Caco-2 (cell line): ENCODE measurements around the gene SOHLH1. TPM values are rescaled to one million over a fixed set of nuclear protein-coding genes. Genes with fewer than 3 reads are reported as not detected.
"Not testable (repeated sequence)": the region's sequence is repeated elsewhere in the genome, so short reads cannot be mapped to it uniquely, and the experiment has no call there.

Experiments used
- BruUV-seq: library from RNA; stranded (reverse); fragments of 400-500 nt; replicated peaks from 2 replicates; lab custom pipeline; 2021; lab: Mats Ljungman, UMichigan
- CTCF ChIA-PET: fragments of 300-600 bp; sonication (Branson Sonifier 250); formaldehyde crosslinking; loops from one replicate; lab custom pipeline; 2022; ENCODE audit warnings: antibody characterized with exemption; lab: Charles Lee
- POLR2A ChIA-PET: fragments of 300-600 bp; sonication (Branson Sonifier 250); formaldehyde crosslinking; loops from one replicate; lab custom pipeline; 2022; ENCODE audit warnings: antibody characterized with exemption; lab: Charles Lee
- DNase-seq, 2 experiments: peaks; one replicate each; pipeline versions ENCODE4 v3.0.0 to v3.0.0-alpha.2; 2020 to 2022
- H3K27me3 ChIP-seq: replicated peaks from 2 replicates; pipeline ENCODE4 v1.6.0; 2011; ENCODE audit warnings: low read length; ENCODE audit not compliant: control insufficient read depth, insufficient read depth
- H3K36me3 ChIP-seq: 2 replicates; pipeline ENCODE4 v1.5.1; 2011; ENCODE audit warnings: low read length; ENCODE audit not compliant: control insufficient read depth, insufficient read depth
- H3K4me1 ChIP-seq: fragments of 250-450 bp; sonication (Bioruptor Pico); 2 replicates; pipeline ENCODE4 v1.5.1; 2020; ENCODE audit warnings: mild to moderate bottlenecking
- H3K4me3 ChIP-seq: 2 replicates; pipeline ENCODE4 v1.5.1; 2011; ENCODE audit warnings: low read depth, mild to moderate bottlenecking, control low read depth, low read length
- H3K9me3 ChIP-seq: fragments of 250-450 bp; sonication (Bioruptor Pico); 2 replicates; pipeline ENCODE4 v1.5.1; 2020; ENCODE audit warnings: mild to moderate bottlenecking, moderate library complexity
- H3K27ac Mint-ChIP-seq: one replicate; pipeline ENCODE4 v1.8.0; 2022; ENCODE audit warnings: mixed read lengths; ENCODE audit not compliant: unreplicated experiment
- H3K27me3 Mint-ChIP-seq: one replicate; pipeline ENCODE4 v1.8.0; 2022; ENCODE audit warnings: mixed read lengths; ENCODE audit not compliant: insufficient read depth, unreplicated experiment
- H3K36me3 Mint-ChIP-seq: one replicate; pipeline ENCODE4 v1.8.0; 2022; ENCODE audit warnings: mild to moderate bottlenecking, mixed read lengths; ENCODE audit not compliant: insufficient read depth, unreplicated experiment
- H3K4me1 Mint-ChIP-seq: one replicate; pipeline ENCODE4 v1.8.0; 2022; ENCODE audit warnings: low read depth, mixed read lengths; ENCODE audit not compliant: unreplicated experiment
- H3K4me3 Mint-ChIP-seq: one replicate; pipeline ENCODE4 v1.8.0; 2022; ENCODE audit warnings: mild to moderate bottlenecking, moderate library complexity, mixed read lengths; ENCODE audit not compliant: unreplicated experiment
- H3K9me3 Mint-ChIP-seq: one replicate; pipeline ENCODE4 v1.8.0; 2022; ENCODE audit warnings: mixed read lengths; ENCODE audit not compliant: unreplicated experiment
- CTCF ChIP-seq, 2 experiments: fragments of 200-600 bp in 1 of 2; IDR thresholded peaks; 1 replicate in 1 of 2; 2 replicates in 1 of 2; pipeline versions ENCODE4 v1.5.1 to v1.8.0; 2011 to 2022; ENCODE audit warnings: antibody characterized with exemption in 1 of 2, control low read depth in 1 of 2, inconsistent platforms in 1 of 2, low read depth in 1 of 2, low read length in 1 of 2, mild to moderate bottlenecking in 1 of 2, moderate library complexity in 1 of 2; ENCODE audit not compliant: insufficient read depth in 1 of 2, severe bottlenecking in 1 of 2, unreplicated experiment in 1 of 2
- intact Hi-C: fragments of 100-400 bp; cut with micrococcal nuclease; formaldehyde crosslinking; loops from one replicate; pipeline ENCODE4 v1.10.0; 2022; ENCODE audit not compliant: unreplicated experiment
- total RNA-seq: library from RNA; stranded (reverse); gene quantifications from 2 replicates; pipeline ENCODE4 v1.2.3, GENCODE V29; 2022

SOHLH1 gene
- total RNA-seq, 1 experiment from 2014 or later: 44.9 TPM

GRCh38 chr9:135673941-135674340 lies 25.3 kb downstream of the SOHLH1 start:
- Mint-ChIP-seq H3K27ac (no peak overlapping the region), H3K36me3 (no peaks in the 10 kb centered on the region), H3K4me1 (no peaks in the 10 kb centered on the region), H3K27me3 (no peaks in the 10 kb centered on the region), H3K4me3 (no peak overlapping the region), H3K9me3 (peaks cover 3% of the 10 kb centered on the region)
- no peaks in the 10 kb centered on the region for H3K4me1 ChIP-seq
- intact Hi-C loops: no loop called here
- CTCF ChIA-PET: interaction anchor here (0.6 kb wide), 1 partner anchor 674 kb away, joined by 3 read pairs; no protein-coding TSS in a partner anchor
- no peaks in the 10 kb centered on the region for H3K27me3 ChIP-seq
- H3K9me3 ChIP-seq: no peaks in the 10 kb centered on the region
- no peak for TF ChIP-seq CTCF (IDR thresholded peaks at IDR 0.05; ENCODE audit: insufficient read depth in 1 of 2, low read depth in 1 of 2, low read length in 1 of 2, severe bottlenecking in 1 of 2, unreplicated experiment in 1 of 2)
- BruUV-seq: no TSS peak
- no peak for DNase-seq
- H3K36me3 ChIP-seq: no peaks in the 10 kb centered on the region
- POLR2A ChIA-PET: no interaction called here
- no peak overlapping the region for H3K4me3 ChIP-seq

GRCh38 chr9:135672786-135673185 lies 26.5 kb downstream of the SOHLH1 start:
- H3K36me3 Mint-ChIP-seq, H3K4me3 Mint-ChIP-seq, POLR2A ChIA-PET, H3K36me3 ChIP-seq, H3K27me3 Mint-ChIP-seq, H3K9me3 ChIP-seq, H3K4me3 ChIP-seq, H3K27me3 ChIP-seq, intact Hi-C loops, H3K4me1 Mint-ChIP-seq, BruUV-seq, DNase-seq, H3K27ac Mint-ChIP-seq, CTCF ChIA-PET, H3K4me1 ChIP-seq: not testable (repeated sequence)
- peaks cover 10% of the 10 kb centered on the region for H3K9me3 Mint-ChIP-seq

- Mint-ChIP-seq H3K4me1 (no peaks in the 10 kb centered on the region), H3K27me3 (peaks cover 4% of the 10 kb centered on the region), H3K9me3 (peaks cover 10% of the 10 kb centered on the region), H3K4me3 (no peak overlapping the region), H3K36me3 (no peaks in the 10 kb centered on the region), H3K27ac (no peak overlapping the region)
- Histone ChIP-seq H3K4me3 (no peak overlapping the region), H3K27me3 (no peaks in the 10 kb centered on the region), H3K36me3 (no peaks in the 10 kb centered on the region), H3K4me1 (no peaks in the 10 kb centered on the region), H3K9me3 (no peaks in the 10 kb centered on the region)
- intact Hi-C loops: no loop called here
- no peak for DNase-seq
- no TSS peak for BruUV-seq
- POLR2A ChIA-PET: no interaction called here
- no peak for TF ChIP-seq CTCF (IDR thresholded peaks at IDR 0.05; ENCODE audit: insufficient read depth in 1 of 2, low read depth in 1 of 2, low read length in 1 of 2, severe bottlenecking in 1 of 2, unreplicated experiment in 1 of 2)
- CTCF ChIA-PET: no interaction called here
Observed at GRCh38 chr9:135671591-135672041, 27.7 kb downstream of the SOHLH1 start.
